ENCODE measurements around the gene CCDC9. TPM values are rescaled to one million over a fixed set of nuclear protein-coding genes. Genes with fewer than 3 reads are reported as not detected.

The CCDC9 gene
- total and polyA plus RNA-seq, 2 of the 8 experiments (the other 6 are each of a cell fraction or from before 2014, with no cell fraction given) = 3.7 to 29.8 TPM

DNA sequence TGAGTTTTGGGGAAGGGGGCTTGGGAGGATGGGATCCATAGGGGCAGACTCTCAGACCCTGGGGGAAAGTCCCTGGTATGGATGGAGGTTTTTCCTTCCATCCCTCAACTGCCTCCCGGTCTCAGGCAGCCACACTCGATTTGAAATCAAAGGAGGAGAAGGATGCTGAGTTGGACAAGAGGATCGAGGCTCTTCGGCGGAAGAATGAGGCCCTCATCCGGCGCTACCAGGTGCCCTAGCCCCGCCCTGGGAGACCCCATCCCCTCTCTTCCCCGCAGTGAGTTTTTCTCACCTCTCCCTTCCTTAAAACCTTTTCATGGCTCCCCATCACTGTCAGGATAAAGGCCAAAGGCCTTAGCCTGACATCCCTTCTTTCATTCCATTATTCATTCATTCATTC is 2.1 kb downstream of the CCDC9 start (continued):
- TF ChIP-seq CHD7 (IDR thresholded peaks at IDR 0.05; ENCODE audit: insufficient replicate concordance, low read length) = no peak
- TF ChIP-seq SP2 (IDR thresholded peaks at IDR 0.05; ENCODE audit: low read length) = no peak
- TF ChIP-seq RXRA (IDR thresholded peaks at IDR 0.05; ENCODE audit: insufficient read depth, low read depth, low read length) = no peak

All from H1 (cell line).